GM21390 (cell line): ENCODE measurements around the gene ATP5F1C.
A peak's percentile ranks its signal among the peaks of the same experiment; 100 is the strongest.
"Not testable (repeated sequence)": the region's sequence is repeated elsewhere in the genome, so short reads cannot be mapped to it uniquely, and the experiment has no call there.

ENCODE experiments used
- ATAC-seq: cut with Tn5 transposase; IDR thresholded peaks from one replicate; pipeline ENCODE4 v1.9.1; 2021; ENCODE audit not compliant: unreplicated experiment

The ATP5F1C gene

DNA sequence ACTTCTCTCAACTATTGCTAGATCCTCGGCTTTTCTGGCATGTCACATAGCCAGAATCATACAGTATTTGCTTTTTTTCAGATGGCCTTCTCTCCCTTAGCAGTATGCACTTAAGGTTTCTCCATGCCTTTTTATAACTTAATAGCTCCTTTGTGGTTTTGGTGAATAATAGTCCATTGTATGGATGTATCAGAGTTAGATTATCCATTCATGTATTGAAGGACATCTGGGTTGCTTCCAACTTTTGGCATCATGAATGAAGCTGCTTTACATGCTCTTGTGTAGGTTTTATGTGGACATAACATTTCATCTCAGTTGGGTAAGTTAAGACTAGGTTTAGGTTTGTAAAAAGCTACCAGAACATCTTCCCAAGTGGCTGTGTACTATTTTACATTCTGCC lies 4.6 kb downstream of the ATP5F1C start:
- no peak for ATAC-seq

DNA sequence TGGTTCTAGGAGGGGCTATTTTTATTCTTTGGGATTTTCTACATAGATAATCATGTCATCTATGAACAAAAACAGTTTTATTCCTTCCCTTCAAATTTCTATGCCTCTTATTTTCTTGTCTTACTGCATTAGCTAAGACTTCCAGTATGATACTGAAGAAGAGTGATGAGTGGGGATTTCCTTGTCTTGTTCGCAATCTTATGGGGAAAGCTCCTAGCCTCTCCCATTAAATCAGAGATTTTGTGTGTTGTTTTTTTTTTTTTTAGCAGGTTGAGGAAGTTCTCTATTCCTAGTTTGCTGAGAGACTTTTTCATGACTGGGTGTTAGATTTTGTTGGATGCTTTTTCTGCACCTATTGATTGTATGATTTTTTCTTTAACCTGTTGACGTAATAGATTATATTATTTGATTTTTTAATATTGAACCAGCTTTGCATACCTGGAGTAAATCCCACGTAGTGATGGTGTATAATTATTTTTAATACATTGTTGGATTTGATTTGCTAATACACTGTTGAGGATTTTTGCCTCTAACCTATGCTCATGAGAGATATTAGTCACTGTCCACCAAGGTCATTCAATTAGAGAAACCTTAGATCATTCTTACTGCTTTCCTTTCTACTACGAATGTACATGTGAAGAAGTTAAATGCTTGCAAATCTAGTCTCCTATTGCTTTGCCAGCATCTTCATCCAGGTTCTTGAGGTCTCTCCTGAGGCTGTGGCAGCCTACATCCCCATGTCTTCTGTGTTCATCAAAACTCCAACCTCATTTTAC lies 6.5 kb downstream of the ATP5F1C start:
- ATAC-seq: no peak

DNA sequence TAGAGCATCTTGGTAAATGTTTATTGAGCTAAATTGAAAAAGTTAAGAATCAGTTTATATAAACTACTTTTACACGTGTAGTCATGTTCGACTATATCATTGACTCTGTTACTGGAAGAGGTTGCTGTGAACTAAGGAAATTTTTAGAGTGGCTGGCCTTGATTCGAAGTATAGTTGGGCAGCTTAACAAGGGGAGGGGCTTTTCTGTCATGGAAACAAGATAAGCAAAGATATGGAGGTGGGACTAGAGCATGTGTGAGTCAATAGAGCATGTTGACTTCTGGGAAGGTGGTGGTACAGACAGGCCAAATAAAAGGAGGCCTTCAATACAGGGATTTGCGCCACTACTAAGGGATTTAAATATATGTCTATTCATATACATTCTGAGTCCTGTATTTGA lies 7.6 kb downstream of the ATP5F1C start:
- no peak for ATAC-seq

- no peak for ATAC-seq
These were observed 9.6 kb downstream of the ATP5F1C start for GRCh38 chr10:7797582-7797981.

DNA sequence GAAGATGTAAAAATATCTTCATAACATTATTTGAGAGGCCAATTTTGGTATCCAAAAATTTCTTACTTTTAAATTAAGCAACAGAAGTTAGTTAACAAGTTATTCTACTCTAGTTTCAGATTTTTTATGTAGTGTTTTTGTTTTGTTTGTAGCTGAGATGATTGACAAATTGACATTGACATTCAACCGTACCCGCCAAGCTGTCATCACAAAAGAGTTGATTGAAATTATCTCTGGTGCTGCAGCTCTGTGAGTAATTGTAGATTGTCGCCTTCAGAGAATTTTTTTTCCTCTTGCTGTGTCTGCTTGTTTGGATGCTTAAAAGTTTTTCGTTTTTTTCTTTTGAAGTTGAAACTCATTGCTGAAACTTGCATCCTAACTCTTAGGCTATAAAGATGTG lies 14.6 kb downstream of the ATP5F1C start:
- ATAC-seq: no peak

DNA sequence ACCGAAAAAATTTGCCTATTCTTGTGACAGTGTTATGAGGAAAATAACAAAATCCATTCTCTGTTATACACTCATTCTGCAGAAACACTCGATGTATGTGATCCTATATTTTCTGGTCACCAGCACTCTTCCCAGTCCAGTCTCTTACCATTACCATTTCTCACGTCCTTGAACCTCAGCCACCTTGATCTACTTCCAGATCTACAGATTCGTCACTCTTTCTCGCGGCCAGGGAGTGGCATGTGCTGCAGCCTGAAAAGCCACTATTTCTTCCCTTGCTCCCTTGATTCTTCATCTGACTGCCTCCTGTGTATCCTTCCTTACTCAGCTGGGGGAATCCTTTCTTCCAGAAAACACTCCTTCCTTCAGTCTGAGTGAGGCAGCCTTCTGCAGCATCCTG lies 16.2 kb downstream of the ATP5F1C start:
- ATAC-seq: no peak

GRCh38 chr10:7804741-7805140 lies 16.8 kb downstream of the ATP5F1C start:
- no peak for ATAC-seq

GRCh38 chr10:7808686-7809267 lies 20.8 kb downstream of the ATP5F1C start:
- no peak for ATAC-seq

- no peak for ATAC-seq
These were observed 22.5 kb downstream of the ATP5F1C start for GRCh38 chr10:7810443-7810842.

GRCh38 chr10:7811000-7811399 lies 23.0 kb downstream of the ATP5F1C start:
- ATAC-seq: no peak

- not testable (repeated sequence) for ATAC-seq
These were observed 23.8 kb downstream of the ATP5F1C start for GRCh38 chr10:7811743-7812142.

GRCh38 chr10:7813481-7813880 lies 25.5 kb downstream of the ATP5F1C start:
- no peak for ATAC-seq

DNA sequence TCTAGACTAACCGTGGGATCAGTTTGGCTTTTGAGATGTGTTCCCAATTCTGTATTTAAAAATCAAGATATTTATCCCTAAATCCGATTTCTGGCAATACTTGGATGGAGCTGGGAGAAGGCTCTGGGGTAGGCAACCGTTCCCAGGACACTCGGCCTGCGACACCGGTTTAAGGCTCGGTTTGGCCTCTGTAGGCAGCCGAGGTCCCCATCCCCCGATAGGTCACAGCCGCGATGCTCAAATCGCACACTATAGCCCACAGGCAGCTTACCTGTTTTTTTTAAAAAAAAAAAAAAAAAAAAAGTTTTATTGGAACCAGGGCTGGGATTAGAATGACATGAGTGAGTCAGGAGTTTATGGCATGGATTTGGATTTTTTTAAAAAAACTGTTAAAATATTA lies 29.6 kb downstream of the ATP5F1C start:
- no peak for ATAC-seq

GRCh38 chr10:7817984-7818294 lies 30.0 kb downstream of the ATP5F1C start:
- no peak for ATAC-seq

DNA sequence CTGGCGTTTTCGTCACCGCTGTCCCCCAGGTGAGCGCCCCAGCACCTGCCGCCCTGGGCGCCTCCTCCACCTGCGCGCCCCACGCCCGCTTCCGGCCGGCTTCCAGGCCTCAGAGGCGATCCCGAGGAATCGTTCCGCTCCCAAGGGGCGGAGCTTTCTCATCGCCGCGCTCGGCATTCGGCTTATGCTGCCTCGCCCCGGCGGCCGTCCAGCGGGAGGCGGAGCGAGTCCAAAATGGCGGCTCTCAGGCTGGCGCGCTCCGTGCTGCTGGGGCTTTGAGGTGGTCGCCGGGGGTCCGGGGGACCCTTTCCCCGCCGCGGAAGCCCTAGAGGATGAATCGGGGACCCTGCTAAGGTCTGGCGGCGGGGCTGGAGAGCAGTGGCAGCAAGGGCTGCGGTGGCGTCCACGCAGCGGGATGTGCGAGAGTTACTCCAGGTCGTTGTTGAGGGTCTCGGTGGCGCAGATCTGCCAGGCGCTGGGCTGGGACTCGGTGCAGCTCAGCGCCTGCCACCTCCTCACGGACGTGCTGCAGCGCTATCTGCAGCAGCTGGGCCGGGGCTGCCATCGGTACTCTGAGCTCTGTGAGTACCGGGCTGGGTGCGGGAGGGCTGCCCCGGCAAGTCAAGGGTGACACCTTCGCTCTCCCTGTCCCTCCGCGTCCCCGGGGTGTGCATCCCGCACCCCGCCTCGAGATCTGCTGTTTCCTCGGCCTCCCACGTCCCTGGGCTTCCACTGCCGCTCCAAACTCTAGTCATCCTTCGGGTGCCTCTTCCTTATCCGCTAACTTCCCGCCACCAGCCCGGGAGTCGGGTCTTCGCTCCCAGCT lies 30.5 kb downstream of the ATP5F1C start, which contains the start of gene TAF3:
TSS of gene TAF3 (plus strand) at position 211 of the 826 bp plus-strand sequence. CDS start at position 416, 205 bp downstream.
- ATAC-seq: peak; percentile 86

- ATAC-seq: peak; percentile 46
These were observed 31.1 kb downstream of the ATP5F1C start for GRCh38 chr10:7819121-7819460.

DNA sequence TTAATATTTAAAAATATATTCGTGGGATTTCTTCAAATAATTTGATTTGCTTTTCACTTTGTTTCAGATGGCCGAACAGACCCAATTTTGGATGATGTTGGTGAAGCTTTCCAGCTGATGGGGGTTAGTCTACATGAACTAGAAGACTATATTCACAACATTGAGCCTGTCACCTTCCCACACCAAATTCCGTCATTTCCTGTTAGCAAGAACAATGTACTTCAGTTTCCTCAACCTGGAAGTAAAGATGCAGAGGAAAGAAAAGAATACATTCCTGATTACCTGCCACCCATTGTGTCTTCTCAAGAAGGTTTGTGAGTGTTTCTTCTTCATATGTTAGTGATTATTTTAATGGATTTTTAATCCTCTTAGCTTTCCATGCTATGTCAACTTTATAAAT lies 36.3 kb downstream of the ATP5F1C start:
- ATAC-seq: no peak

DNA sequence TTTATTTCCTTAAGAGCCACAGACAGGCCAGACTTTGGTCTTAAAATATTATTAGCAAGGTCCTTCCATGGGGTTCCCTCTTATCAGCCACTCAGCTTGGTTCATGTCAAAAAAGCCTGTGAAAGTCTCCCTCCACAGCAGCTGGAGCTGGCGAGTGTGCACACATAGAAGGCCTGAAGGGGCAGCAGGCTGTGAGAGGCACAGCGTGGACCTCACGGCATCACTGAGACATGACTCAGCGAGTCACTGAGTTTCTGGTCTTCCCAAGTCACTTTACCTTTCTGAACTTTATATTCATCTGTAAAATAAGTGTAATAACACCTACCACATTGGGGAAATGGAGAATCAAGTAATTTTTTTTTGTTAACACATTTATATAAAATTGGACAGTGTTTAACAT lies 39.0 kb downstream of the ATP5F1C start:
- no peak for ATAC-seq

GRCh38 chr10:7829289-7829834 lies 41.4 kb downstream of the ATP5F1C start:
- no peak for ATAC-seq

- no peak for ATAC-seq
These were observed 44.1 kb downstream of the ATP5F1C start for GRCh38 chr10:7832060-7832459.

DNA sequence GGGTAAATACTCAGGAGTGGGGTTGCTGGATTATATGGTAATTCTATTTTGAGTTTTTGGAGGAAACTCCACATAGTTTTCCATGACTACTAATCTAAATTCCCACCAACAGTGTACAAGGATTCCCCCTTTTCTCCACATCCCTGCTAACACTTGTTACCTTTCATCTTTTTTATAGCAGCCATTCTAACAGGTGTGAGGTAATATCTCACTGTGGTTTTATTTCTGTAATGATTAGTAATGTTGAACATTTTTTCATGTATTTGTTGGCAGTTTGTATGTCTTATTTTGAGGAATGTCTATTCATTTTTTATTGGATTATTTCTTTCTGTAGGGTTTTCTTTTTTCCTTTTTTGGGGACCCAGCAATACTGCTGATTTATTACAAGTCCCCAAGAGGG lies 45.2 kb downstream of the ATP5F1C start:
- ATAC-seq: no peak

DNA sequence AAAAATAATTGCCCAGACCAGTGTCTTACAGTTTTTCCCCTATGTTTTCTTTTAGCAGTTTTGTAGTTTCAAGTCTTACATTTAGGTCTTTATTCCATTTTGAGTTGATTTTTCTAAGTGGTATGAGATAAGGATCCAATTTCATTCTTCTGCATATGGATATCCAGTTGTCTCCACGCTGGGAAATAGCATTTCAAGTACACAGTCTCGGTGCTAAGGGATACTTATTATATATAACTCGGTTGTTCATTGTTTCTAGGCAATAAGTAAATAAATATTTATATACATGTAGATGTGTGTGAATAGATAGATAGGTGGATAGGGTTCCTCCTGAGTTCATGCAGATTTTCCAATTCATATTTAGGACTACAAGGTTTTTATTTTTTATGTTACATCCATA lies 46.3 kb downstream of the ATP5F1C start:
- no peak for ATAC-seq
